ENCODE data around the gene CGB7. TPM values are rescaled to one million over a fixed set of nuclear protein-coding genes. Genes with fewer than 3 reads are reported as not detected.
A peak's percentile ranks its signal among the peaks of the same experiment; 100 is the strongest.
"Not testable (repeated sequence)": the region's sequence is repeated elsewhere in the genome, so short reads cannot be mapped to it uniquely, and the experiment has no call there.

The CGB7 gene
- total and polyA plus RNA-seq, 9 of the 15 experiments (the other 6 are each of a cell fraction or from before 2014, with no cell fraction given): not detected

GRCh38 chr19:49031642-49032301 is 25.8 kb downstream of the CGB7 start, which contains the start of gene CGB2 (continued):
- peak; percentile 52 for TF ChIP-seq REST (IDR thresholded peaks at IDR 0.05; ENCODE audit: borderline replicate concordance)
- not testable (repeated sequence) for TF ChIP-seq REST (CRISPR knock-in tag; IDR thresholded peaks at IDR 0.05; ENCODE audit: low read depth)
- TF ChIP-seq CXXC5 (CRISPR knock-in tag; IDR thresholded peaks at IDR 0.05): peak; percentile 73
- peak in 1 of 2 experiments; percentile 67; a peak in 2 of 4 replicates for TF ChIP-seq MAZ (CRISPR knock-in tag; conservative IDR thresholded peaks at IDR 0.05 in 1 of 2, IDR thresholded peaks at IDR 0.05 in 1 of 2)
- peak; percentile 68; the same call in 1 of the 2 replicates for TF ChIP-seq CC2D1A (IDR thresholded peaks at IDR 0.05)
- TF ChIP-seq, protein P1, sequence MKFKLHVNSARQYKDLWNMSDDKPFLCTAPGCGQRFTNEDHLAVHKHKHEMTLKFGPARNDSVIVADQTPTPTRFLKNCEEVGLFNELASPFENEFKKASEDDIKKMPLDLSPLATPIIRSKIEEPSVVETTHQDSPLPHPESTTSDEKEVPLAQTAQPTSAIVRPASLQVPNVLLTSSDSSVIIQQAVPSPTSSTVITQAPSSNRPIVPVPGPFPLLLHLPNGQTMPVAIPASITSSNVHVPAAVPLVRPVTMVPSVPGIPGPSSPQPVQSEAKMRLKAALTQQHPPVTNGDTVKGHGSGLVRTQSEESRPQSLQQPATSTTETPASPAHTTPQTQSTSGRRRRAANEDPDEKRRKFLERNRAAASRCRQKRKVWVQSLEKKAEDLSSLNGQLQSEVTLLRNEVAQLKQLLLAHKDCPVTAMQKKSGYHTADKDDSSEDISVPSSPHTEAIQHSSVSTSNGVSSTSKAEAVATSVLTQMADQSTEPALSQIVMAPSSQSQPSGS (CRISPR knock-in tag; IDR thresholded peaks at IDR 0.05): peak; percentile 67; the same call in 1 of the 2 replicates
- TF ChIP-seq ATF7 (IDR thresholded peaks at IDR 0.05): peak; percentile 97
- TF ChIP-seq ZBTB17 (CRISPR knock-in tag; IDR thresholded peaks at IDR 0.05): peak; percentile 34; the same call in 1 of the 2 replicates
- peak; percentile 99 for TF ChIP-seq RREB1 (CRISPR knock-in tag; IDR thresholded peaks at IDR 0.05)
- TF ChIP-seq HCFC1 (IDR thresholded peaks at IDR 0.05; ENCODE audit: low read depth, low read length): peak; percentile 16; the same call in 1 of the 2 replicates
